GM23248 (cell line): ENCODE measurements around the gene HRH3.

Experiments
- EZH2 ChIP-seq: fragments of 200-600 bp; sonication (generic); IDR thresholded peaks from 2 replicates; pipeline ENCODE4 v1.6.1; 2018; ENCODE audit warnings: antibody characterized with exemption, mild to moderate bottlenecking; ENCODE audit not compliant: insufficient read depth, poor library complexity, severe bottlenecking
- EZH2phosphoT487 ChIP-seq: fragments of 200-600 bp; sonication (generic); IDR thresholded peaks from 2 replicates; pipeline ENCODE4 v1.6.1; 2018; ENCODE audit warnings: antibody characterized with exemption, moderate library complexity, mild to moderate bottlenecking, low read depth; ENCODE audit not compliant: insufficient read depth

DNA sequence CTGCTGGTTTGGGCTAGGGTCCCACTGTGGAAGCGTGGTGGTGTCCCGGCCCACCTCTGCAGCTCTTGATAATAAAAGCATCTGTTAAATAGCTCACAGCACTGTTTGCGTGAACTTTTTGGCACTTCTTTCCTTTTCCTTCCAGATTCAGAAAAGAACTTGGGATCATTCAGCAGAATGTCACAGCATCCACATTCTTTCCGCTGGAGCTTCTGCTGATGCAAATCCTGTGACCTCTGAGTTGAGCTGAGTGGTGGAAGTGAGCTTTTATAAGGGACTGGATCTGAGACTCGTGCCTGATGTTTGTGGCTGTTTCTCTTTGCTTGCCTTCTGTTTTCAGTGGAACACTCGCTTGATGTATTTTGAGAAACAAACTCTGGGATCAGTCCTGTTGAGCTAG lies 22.1 kb upstream of the HRH3 start:
- TF ChIP-seq EZH2 (no peak), EZH2phosphoT487 (no peak)
